KMS-11 (cell line): ENCODE data around the gene GTF3C4.

Source experiments
- H2AFZ ChIP-seq: fragments of 200-600 bp; sonication (generic); 2 replicates; pipeline ENCODE4 v1.6.1; 2016; ENCODE audit warnings: antibody characterized with exemption, mixed run types, low read depth
- H3K27ac ChIP-seq: fragments of 200-600 bp; sonication (generic); 2 replicates; pipeline ENCODE4 v1.6.1; 2016; ENCODE audit warnings: mild to moderate bottlenecking, mixed run types
- H3K27me3 ChIP-seq: fragments of 200-600 bp; sonication (generic); 2 replicates; pipeline ENCODE4 v1.6.1; 2017; ENCODE audit warnings: mild to moderate bottlenecking, low read depth, mixed run types, moderate library complexity; ENCODE audit not compliant: insufficient read depth
- H3K36me3 ChIP-seq: fragments of 200-600 bp; sonication (generic); 2 replicates; pipeline ENCODE4 v1.6.1; 2017; ENCODE audit warnings: mild to moderate bottlenecking, mixed run types; ENCODE audit not compliant: insufficient read depth
- H3K4me1 ChIP-seq: fragments of 200-600 bp; sonication (generic); 2 replicates; pipeline ENCODE4 v1.6.1; 2016; ENCODE audit warnings: mild to moderate bottlenecking, low read depth, mixed run types; ENCODE audit not compliant: poor library complexity, severe bottlenecking
- H3K4me2 ChIP-seq: fragments of 200-600 bp; sonication (generic); 2 replicates; pipeline ENCODE4 v1.7.0; 2016; ENCODE audit warnings: mild to moderate bottlenecking, mixed run types
- H3K4me3 ChIP-seq: fragments of 200-600 bp; sonication (generic); IDR thresholded peaks from 2 replicates; pipeline ENCODE4 v1.6.1; 2017; ENCODE audit warnings: low read depth, low read length, mixed read lengths; ENCODE audit not compliant: insufficient read depth
- H3K79me2 ChIP-seq: fragments of 200-600 bp; sonication (generic); 2 replicates; pipeline ENCODE4 v1.6.1; 2016; ENCODE audit warnings: low read depth, mixed run types; ENCODE audit not compliant: insufficient read depth
- H3K9ac ChIP-seq: fragments of 200-600 bp; sonication (generic); 2 replicates; pipeline ENCODE4 v1.6.1; 2016; ENCODE audit warnings: mild to moderate bottlenecking, mixed run types
- H4K20me1 ChIP-seq: fragments of 200-600 bp; sonication (generic); 2 replicates; pipeline ENCODE4 v1.6.1; 2016; ENCODE audit warnings: mild to moderate bottlenecking, mixed run types; ENCODE audit not compliant: insufficient read depth
- CTCF ChIP-seq: fragments of 200-600 bp; sonication (generic); conservative IDR thresholded peaks from 2 replicates; pipeline ENCODE4 v1.6.1; 2017; ENCODE audit warnings: low read depth, mild to moderate bottlenecking, antibody characterized with exemption, low read length, moderate library complexity, mixed read lengths

The GTF3C4 gene

GRCh38 chr9:132732326-132733259 lies 62.3 kb downstream of the GTF3C4 start:
- Histone ChIP-seq H3K27me3 (peaks cover 31% of the 10 kb centered on the region), H2AFZ (no peak overlapping the region), H3K27ac (no peak overlapping the region), H3K4me1 (no peaks in the 10 kb centered on the region), H3K9ac (no peak overlapping the region), H4K20me1 (no peaks in the 10 kb centered on the region), H3K4me3 (no peak overlapping the region), H3K4me2 (no peak overlapping the region), H3K36me3 (no peaks in the 10 kb centered on the region), H3K79me2 (no peaks in the 10 kb centered on the region)
- TF ChIP-seq CTCF, result no peak

- Histone ChIP-seq H3K9ac (no peak overlapping the region), H3K4me3 (no peak overlapping the region), H3K27me3 (peaks cover 30% of the 10 kb centered on the region), H3K27ac (no peak overlapping the region), H3K4me2 (no peak overlapping the region), H4K20me1 (no peaks in the 10 kb centered on the region), H2AFZ (no peak overlapping the region), H3K4me1 (no peaks in the 10 kb centered on the region), H3K36me3 (no peaks in the 10 kb centered on the region), H3K79me2 (no peaks in the 10 kb centered on the region)
- no peak for TF ChIP-seq CTCF
Observed at GRCh38 chr9:132733260-132733815, 63.1 kb downstream of the GTF3C4 start.

- Histone ChIP-seq H3K79me2 (no peaks in the 10 kb centered on the region), H3K27ac (no peak overlapping the region), H3K27me3 (peaks cover 21% of the 10 kb centered on the region), H3K4me3 (no peak overlapping the region), H4K20me1 (no peaks in the 10 kb centered on the region), H2AFZ (no peak overlapping the region), H3K36me3 (no peaks in the 10 kb centered on the region), H3K9ac (no peak overlapping the region), H3K4me2 (no peak overlapping the region), H3K4me1 (no peaks in the 10 kb centered on the region)
- no peak for TF ChIP-seq CTCF
Observed at GRCh38 chr9:132739710-132740310, 69.5 kb downstream of the GTF3C4 start.

- TF ChIP-seq CTCF, result no peak
- no peak overlapping the region for H3K4me2 ChIP-seq
- H3K36me3 ChIP-seq, result no peaks in the 10 kb centered on the region
- no peaks in the 10 kb centered on the region for H3K79me2 ChIP-seq
- no peak overlapping the region for H3K4me3 ChIP-seq
- H3K4me1 ChIP-seq, result no peaks in the 10 kb centered on the region
- H4K20me1 ChIP-seq, result no peaks in the 10 kb centered on the region
- no peak overlapping the region for H3K9ac ChIP-seq
- peaks cover 24% of the 10 kb centered on the region for H3K27me3 ChIP-seq
- no peak overlapping the region for H2AFZ ChIP-seq
- no peak overlapping the region for H3K27ac ChIP-seq
Observed at GRCh38 chr9:132740526-132741309, 70.5 kb downstream of the GTF3C4 start.
